PFSK-1 (cell line): ENCODE measurements around the gene PRKN.

Source experiments
- POLR2AphosphoS5 ChIP-seq: IDR thresholded peaks from 2 replicates; pipeline ENCODE4 v1.6.1; 2012; ENCODE audit warnings: low read depth, mild to moderate bottlenecking, control low read depth, low read length, moderate library complexity
- REST ChIP-seq, 2 experiments: IDR thresholded peaks; 2 replicates each; pipeline versions ENCODE4 v1.6.1 to v1.8.0; 2011 to 2012; ENCODE audit warnings: low read depth in 2 of 2, low read length in 2 of 2, control low read depth in 1 of 2, inconsistent platforms in 1 of 2, mild to moderate bottlenecking in 1 of 2, moderate library complexity in 1 of 2; ENCODE audit not compliant: insufficient read depth in 1 of 2
- SIN3A ChIP-seq: IDR thresholded peaks from 2 replicates; pipeline ENCODE4 v1.6.1; 2012; ENCODE audit warnings: mild to moderate bottlenecking, low read length, moderate library complexity, borderline replicate concordance; ENCODE audit not compliant: insufficient read depth
- TAF1 ChIP-seq: IDR thresholded peaks from 2 replicates; pipeline ENCODE4 v1.6.1; 2012; ENCODE audit warnings: low read length, control low read depth, borderline replicate concordance; ENCODE audit not compliant: insufficient read depth

- TF ChIP-seq POLR2AphosphoS5 (no peak), TAF1 (no peak), REST (IDR thresholded peaks at IDR 0.05; ENCODE audit: insufficient read depth in 1 of 2, low read depth in 2 of 2, low read length in 2 of 2) (no peak), SIN3A (no peak)
These were observed 677.0 kb downstream of the PRKN start for GRCh38 chr6:162050579-162050978.
